Ascending aorta (tissue), 2 donors: ENCODE results near the gene RPAP2. TPM values are rescaled to one million over a fixed set of nuclear protein-coding genes. Genes with fewer than 3 reads are reported as not detected.

Source experiments
- DNase-seq, 2 donors: peaks; one replicate each; pipeline ENCODE4 v3.0.0-alpha.2; 2019; ENCODE audit warnings: low spot score in 2 of 2
- H3K27ac ChIP-seq, 2 donors: fragments of 200-600 bp; sonication (generic); one replicate each; pipeline ENCODE4 v1.5.1; 2016 to 2017; ENCODE audit warnings: mild to moderate bottlenecking in 1 of 2
- H3K27me3 ChIP-seq: fragments of 200-600 bp; sonication (generic); one replicate; pipeline ENCODE4 v1.5.1; 2017
- H3K36me3 ChIP-seq, 2 donors: fragments of 200-600 bp; sonication (generic); one replicate each; pipeline ENCODE4 v1.5.1; 2016
- H3K4me1 ChIP-seq, 2 donors: fragments of 200-600 bp; sonication (generic); one replicate each; pipeline ENCODE4 v1.5.1; 2016 to 2017; ENCODE audit warnings: mild to moderate bottlenecking in 1 of 2
- H3K4me3 ChIP-seq, 2 donors: fragments of 200-600 bp; sonication (generic); one replicate each; pipeline ENCODE4 v1.5.1; 2016 to 2017; ENCODE audit warnings: mild to moderate bottlenecking in 1 of 2
- H3K9me3 ChIP-seq, 2 donors: fragments of 200-600 bp; sonication (generic); one replicate each; pipeline ENCODE4 v1.5.1; 2016
- CTCF ChIP-seq, 3 experiments: fragments of 200-600 bp in 2 of 3; fragments of 450-650 bp in 1 of 3; sonication (generic) in 2 of 3; IDR thresholded peaks; one replicate each; pipeline ENCODE4 v1.5.1; 2016 to 2019; ENCODE audit warnings: antibody characterized with exemption in 3 of 3, mild to moderate bottlenecking in 1 of 3, moderate library complexity in 1 of 3
- intact Hi-C: fragments of 100-400 bp; cut with DNase I; formaldehyde crosslinking; loops from one replicate; pipeline ENCODE4 v1.15.1; 2023
- total RNA-seq: library from RNA; depleted of rRNA; stranded (reverse); fragments of >200 nt; gene quantifications from one replicate; pipeline ENCODE4 v1.1.0, GENCODE V29; 2016

RPAP2 gene
- total RNA-seq, 1 donor from 2014 or later, result 1.5 TPM

- intact Hi-C loops, result no loop called here
- peaks cover 21 to 60% of the 10 kb centered on the region in 2 donors for H3K36me3 ChIP-seq
- TF ChIP-seq CTCF (IDR thresholded peaks at IDR 0.05), result no peak
Observed at GRCh38 chr1:92326681-92327080, 27.8 kb downstream of the RPAP2 start.

GRCh38 chr1:92327794-92328193 is 28.9 kb downstream of the RPAP2 start:
- TF ChIP-seq CTCF (IDR thresholded peaks at IDR 0.05), result no peak
- Histone ChIP-seq H3K9me3 (peaks cover 3 to 12% of the 10 kb centered on the region in 2 donors), H3K36me3 (peaks cover 13 to 54% of the 10 kb centered on the region in 2 donors), H3K27ac (no peak overlapping the region), H3K4me1 (no peaks in the 10 kb centered on the region), H3K27me3 (no peaks in the 10 kb centered on the region), H3K4me3 (no peak overlapping the region)
- no peak for DNase-seq
- intact Hi-C loops, result no loop called here

More at GRCh38 chr1:92326681-92327080, 27.8 kb downstream of the RPAP2 start:
- no peaks in the 10 kb centered on the region for H3K4me1 ChIP-seq
- H3K9me3 ChIP-seq, result peaks cover 3 to 12% of the 10 kb centered on the region in 2 donors
- no peak overlapping the region for H3K27ac ChIP-seq
- no peak for DNase-seq
- H3K4me3 ChIP-seq, result no peak overlapping the region
- no peaks in the 10 kb centered on the region for H3K27me3 ChIP-seq

GRCh38 chr1:92329347-92330129 is 30.7 kb downstream of the RPAP2 start:
- H3K27me3 ChIP-seq, result no peaks in the 10 kb centered on the region
- H3K27ac ChIP-seq, result no peak overlapping the region
- peaks cover 1 to 38% of the 10 kb centered on the region in 2 donors for H3K36me3 ChIP-seq
- peaks cover 3 to 12% of the 10 kb centered on the region in 2 donors for H3K9me3 ChIP-seq
- intact Hi-C loops, result no loop called here
- no peak for DNase-seq
- no peak overlapping the region for H3K4me3 ChIP-seq
- TF ChIP-seq CTCF (IDR thresholded peaks at IDR 0.05), result no peak
- H3K4me1 ChIP-seq, result no peaks in the 10 kb centered on the region

GRCh38 chr1:92333668-92334067 is 34.8 kb downstream of the RPAP2 start:
- Histone ChIP-seq H3K27me3 (no peaks in the 10 kb centered on the region), H3K4me1 (no peaks in the 10 kb centered on the region), H3K4me3 (no peak overlapping the region), H3K27ac (no peak overlapping the region), H3K9me3 (no peaks in the 10 kb centered on the region), H3K36me3 (peaks cover 0 to 14% of the 10 kb centered on the region in 2 donors)
- intact Hi-C loops, result no loop called here
- no peak for DNase-seq
- TF ChIP-seq CTCF (IDR thresholded peaks at IDR 0.05), result no peak

- H3K36me3 ChIP-seq, result peaks cover 4 to 12% of the 10 kb centered on the region in 2 donors
- no peak for TF ChIP-seq CTCF (IDR thresholded peaks at IDR 0.05)
Observed at GRCh38 chr1:92340154-92340553, 41.3 kb downstream of the RPAP2 start.

More at GRCh38 chr1:92340154-92340553, 41.3 kb downstream of the RPAP2 start:
- intact Hi-C loops, result no loop called here
- H3K4me3 ChIP-seq, result no peak overlapping the region
- DNase-seq, result no peak
- H3K9me3 ChIP-seq, result no peaks in the 10 kb centered on the region
- H3K27me3 ChIP-seq, result no peaks in the 10 kb centered on the region
- no peak overlapping the region for H3K27ac ChIP-seq
- no peaks in the 10 kb centered on the region for H3K4me1 ChIP-seq
